ENCODE measurements around the gene CAMK1. TPM values are rescaled to one million over a fixed set of nuclear protein-coding genes. Genes with fewer than 3 reads are reported as not detected.

CAMK1 gene
- total and polyA plus RNA-seq, 2 donors from 2014 or later, result 31.2 to 52.7 TPM

GRCh38 chr3:9713142-9713541 lies 56.6 kb downstream of the CAMK1 start:
- intact Hi-C loops (cut with DNase I), result no loop called here
- H3K4me1 ChIP-seq (ENCODE audit: control insufficient read depth in 2 of 3, insufficient read depth in 2 of 3, low read depth in 1 of 3, low read length in 3 of 3), result no peaks in the 10 kb centered on the region
- no peak for FAIRE-seq
- no peaks in the 10 kb centered on the region for H3K9me3 ChIP-seq (ENCODE audit: control insufficient read depth in 2 of 3, insufficient read depth in 1 of 3, low read length in 3 of 3)
- H3K4me3 ChIP-seq (ENCODE audit: low read length in 3 of 3), result no peak overlapping the region
- TF ChIP-seq, protein P1, sequence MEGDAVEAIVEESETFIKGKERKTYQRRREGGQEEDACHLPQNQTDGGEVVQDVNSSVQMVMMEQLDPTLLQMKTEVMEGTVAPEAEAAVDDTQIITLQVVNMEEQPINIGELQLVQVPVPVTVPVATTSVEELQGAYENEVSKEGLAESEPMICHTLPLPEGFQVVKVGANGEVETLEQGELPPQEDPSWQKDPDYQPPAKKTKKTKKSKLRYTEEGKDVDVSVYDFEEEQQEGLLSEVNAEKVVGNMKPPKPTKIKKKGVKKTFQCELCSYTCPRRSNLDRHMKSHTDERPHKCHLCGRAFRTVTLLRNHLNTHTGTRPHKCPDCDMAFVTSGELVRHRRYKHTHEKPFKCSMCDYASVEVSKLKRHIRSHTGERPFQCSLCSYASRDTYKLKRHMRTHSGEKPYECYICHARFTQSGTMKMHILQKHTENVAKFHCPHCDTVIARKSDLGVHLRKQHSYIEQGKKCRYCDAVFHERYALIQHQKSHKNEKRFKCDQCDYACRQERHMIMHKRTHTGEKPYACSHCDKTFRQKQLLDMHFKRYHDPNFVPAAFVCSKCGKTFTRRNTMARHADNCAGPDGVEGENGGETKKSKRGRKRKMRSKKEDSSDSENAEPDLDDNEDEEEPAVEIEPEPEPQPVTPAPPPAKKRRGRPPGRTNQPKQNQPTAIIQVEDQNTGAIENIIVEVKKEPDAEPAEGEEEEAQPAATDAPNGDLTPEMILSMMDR (IDR thresholded peaks at IDR 0.05; ENCODE audit: borderline replicate concordance, extremely low read depth, insufficient read depth), result no peak
- H3K9ac ChIP-seq (ENCODE audit: low read length in 3 of 3), result no peak overlapping the region
- no peak overlapping the region for H3K27ac ChIP-seq (ENCODE audit: low read depth in 2 of 2, low read length in 2 of 2)
- no peaks in the 10 kb centered on the region for H3K36me3 ChIP-seq (ENCODE audit: control insufficient read depth in 2 of 3, insufficient read depth in 3 of 3, low read length in 3 of 3)
- H3K27me3 ChIP-seq (ENCODE audit: control insufficient read depth, insufficient read depth, low read length), result no peaks in the 10 kb centered on the region
- no peak for DNase-seq

DNA sequence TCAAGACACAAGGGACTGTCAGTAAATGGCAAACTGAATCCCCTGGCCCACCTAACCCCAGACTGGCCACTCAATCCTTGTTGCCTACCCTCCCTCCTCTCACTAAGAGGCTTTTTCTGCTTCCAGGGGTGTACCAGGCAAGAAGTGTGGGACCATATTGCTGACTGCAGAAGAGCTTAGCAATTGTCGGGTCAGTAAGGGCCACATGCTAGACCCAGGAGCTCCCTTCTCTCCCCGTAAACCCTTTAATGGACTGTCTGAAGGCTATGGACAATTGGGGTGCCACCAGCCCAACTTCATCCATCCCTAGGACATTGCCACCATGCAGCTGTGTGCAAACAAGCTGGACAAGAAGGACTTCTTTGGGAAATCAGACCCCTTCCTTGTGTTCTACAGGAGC lies 57.3 kb downstream of the CAMK1 start:
- intact Hi-C loops (cut with DNase I), result no loop called here
- no peak for DNase-seq
- no peaks in the 10 kb centered on the region for H3K27me3 ChIP-seq (ENCODE audit: control insufficient read depth, insufficient read depth, low read length)

GRCh38 chr3:9710174-9710739 lies 59.5 kb downstream of the CAMK1 start:
- no peak overlapping the region for H3K27ac ChIP-seq (ENCODE audit: low read depth in 2 of 2, low read length in 2 of 2)
- no peaks in the 10 kb centered on the region for H3K4me1 ChIP-seq (ENCODE audit: control insufficient read depth in 2 of 3, insufficient read depth in 2 of 3, low read depth in 1 of 3, low read length in 3 of 3)
- TF ChIP-seq, protein P1 (IDR thresholded peaks at IDR 0.05; ENCODE audit: borderline replicate concordance, extremely low read depth, insufficient read depth), result no peak
- FAIRE-seq (no peak), DNase-seq (no peak)
- intact Hi-C loops (cut with DNase I), result no loop called here
- no peak overlapping the region for H3K9ac ChIP-seq (ENCODE audit: low read length in 3 of 3)
- H3K27me3 ChIP-seq (ENCODE audit: control insufficient read depth, insufficient read depth, low read length), result no peaks in the 10 kb centered on the region
- no peaks in the 10 kb centered on the region for H3K36me3 ChIP-seq (ENCODE audit: control insufficient read depth in 2 of 3, insufficient read depth in 3 of 3, low read length in 3 of 3)
- no peak overlapping the region for H3K4me3 ChIP-seq (ENCODE audit: low read length in 3 of 3)
- no peaks in the 10 kb centered on the region for H3K9me3 ChIP-seq (ENCODE audit: control insufficient read depth in 2 of 3, insufficient read depth in 1 of 3, low read length in 3 of 3)

More for the DNA sequence above, 57.3 kb downstream of the CAMK1 start:
- Histone ChIP-seq H3K4me3 (ENCODE audit: low read length in 3 of 3) (no peak overlapping the region), H3K9me3 (ENCODE audit: control insufficient read depth in 2 of 3, insufficient read depth in 1 of 3, low read length in 3 of 3) (no peaks in the 10 kb centered on the region), H3K36me3 (ENCODE audit: control insufficient read depth in 2 of 3, insufficient read depth in 3 of 3, low read length in 3 of 3) (no peaks in the 10 kb centered on the region), H3K9ac (ENCODE audit: low read length in 3 of 3) (no peak overlapping the region), H3K27ac (ENCODE audit: low read depth in 2 of 2, low read length in 2 of 2) (no peak overlapping the region), H3K4me1 (ENCODE audit: control insufficient read depth in 2 of 3, insufficient read depth in 2 of 3, low read depth in 1 of 3, low read length in 3 of 3) (no peaks in the 10 kb centered on the region)
- TF ChIP-seq, protein P1 (IDR thresholded peaks at IDR 0.05; ENCODE audit: borderline replicate concordance, extremely low read depth, insufficient read depth), result no peak
- FAIRE-seq, result no peak

Other genes starting within 250 kb of the CAMK1 start
- gene LHFPL4, start 216.1 kb downstream of the CAMK1 start, total RNA-seq, result 0.25 TPM
- not detected for gene LHFPL4, start 216.1 kb downstream of the CAMK1 start, polyA plus RNA-seq (ENCODE audit: insufficient read depth, low read depth, low replicate concordance)
- 44.5 TPM for gene MTMR14, start 120.4 kb downstream of the CAMK1 start, total RNA-seq
- gene MTMR14, start 120.4 kb downstream of the CAMK1 start, polyA plus RNA-seq (ENCODE audit: insufficient read depth, low read depth, low replicate concordance), result 28.0 TPM
- gene CPNE9, start 66.1 kb downstream of the CAMK1 start, total RNA-seq, result 0.16 TPM
- 0.19 TPM for gene CPNE9, start 66.1 kb downstream of the CAMK1 start, polyA plus RNA-seq (ENCODE audit: insufficient read depth, low read depth, low replicate concordance)
- gene BRPF1, start 38.2 kb downstream of the CAMK1 start, total RNA-seq, result 22.4 TPM
- 6.2 TPM for gene BRPF1, start 38.2 kb downstream of the CAMK1 start, polyA plus RNA-seq (ENCODE audit: insufficient read depth, low read depth, low replicate concordance)
- gene OGG1, start 20.0 kb downstream of the CAMK1 start, total RNA-seq, result 31.1 TPM
- 51.6 TPM for gene OGG1, start 20.0 kb downstream of the CAMK1 start, polyA plus RNA-seq (ENCODE audit: insufficient read depth, low read depth, low replicate concordance)
- 65.1 TPM for gene TADA3, start 22.5 kb upstream of the CAMK1 start, total RNA-seq
- 58.4 TPM for gene TADA3, start 22.5 kb upstream of the CAMK1 start, polyA plus RNA-seq (ENCODE audit: insufficient read depth, low read depth, low replicate concordance)
- 164 TPM for gene ARPC4, start 23.1 kb upstream of the CAMK1 start, total RNA-seq
- 138 TPM for gene ARPC4, start 23.1 kb upstream of the CAMK1 start, polyA plus RNA-seq (ENCODE audit: insufficient read depth, low read depth, low replicate concordance)
- gene TTLL3, start 40.3 kb upstream of the CAMK1 start, total RNA-seq, result 61.0 TPM
- gene TTLL3, start 40.3 kb upstream of the CAMK1 start, polyA plus RNA-seq (ENCODE audit: insufficient read depth, low read depth, low replicate concordance), result 27.5 TPM
- gene RPUSD3, start 74.1 kb upstream of the CAMK1 start, total RNA-seq, result 29.1 TPM
- gene RPUSD3, start 74.1 kb upstream of the CAMK1 start, polyA plus RNA-seq (ENCODE audit: insufficient read depth, low read depth, low replicate concordance), result 53.2 TPM
- gene CIDEC, start 110.3 kb upstream of the CAMK1 start, total RNA-seq, result not detected
- gene CIDEC, start 110.3 kb upstream of the CAMK1 start, polyA plus RNA-seq (ENCODE audit: insufficient read depth, low read depth, low replicate concordance), result not detected
- 30.3 TPM for gene JAGN1, start 120.7 kb upstream of the CAMK1 start, total RNA-seq
- 55.3 TPM for gene JAGN1, start 120.7 kb upstream of the CAMK1 start, polyA plus RNA-seq (ENCODE audit: insufficient read depth, low read depth, low replicate concordance)
- 8.5 TPM for gene IL17RE, start 132.9 kb upstream of the CAMK1 start, total RNA-seq
- gene IL17RE, start 132.9 kb upstream of the CAMK1 start, polyA plus RNA-seq (ENCODE audit: insufficient read depth, low read depth, low replicate concordance), result 7.5 TPM
- gene IL17RC, start 147.2 kb upstream of the CAMK1 start, total RNA-seq, result 27.5 TPM
- gene IL17RC, start 147.2 kb upstream of the CAMK1 start, polyA plus RNA-seq (ENCODE audit: insufficient read depth, low read depth, low replicate concordance), result 31.5 TPM
- 43.2 TPM for gene CRELD1, start 163.9 kb upstream of the CAMK1 start, total RNA-seq
- 56.7 TPM for gene CRELD1, start 163.9 kb upstream of the CAMK1 start, polyA plus RNA-seq (ENCODE audit: insufficient read depth, low read depth, low replicate concordance)
- gene PRRT3, start 182.5 kb upstream of the CAMK1 start, total RNA-seq, result 3.9 TPM
- gene PRRT3, start 182.5 kb upstream of the CAMK1 start, polyA plus RNA-seq (ENCODE audit: insufficient read depth, low read depth, low replicate concordance), result 3.6 TPM
- 63.5 TPM for gene EMC3, start 216.9 kb upstream of the CAMK1 start, total RNA-seq
- gene EMC3, start 216.9 kb upstream of the CAMK1 start, polyA plus RNA-seq (ENCODE audit: insufficient read depth, low read depth, low replicate concordance), result 107 TPM

All from kidney (tissue), 14 donors.